GM11168 (cell line): Measurements from ENCODE around the gene FCGBP.

Source experiments
- in situ Hi-C: fragments of 300-500 bp; cut with MboI; formaldehyde crosslinking; loops from one replicate; pipeline ENCODE4 v1.12.0; 2022; ENCODE audit warnings: low sequenced_read_pairs; ENCODE audit not compliant: unreplicated experiment

Gene FCGBP

DNA sequence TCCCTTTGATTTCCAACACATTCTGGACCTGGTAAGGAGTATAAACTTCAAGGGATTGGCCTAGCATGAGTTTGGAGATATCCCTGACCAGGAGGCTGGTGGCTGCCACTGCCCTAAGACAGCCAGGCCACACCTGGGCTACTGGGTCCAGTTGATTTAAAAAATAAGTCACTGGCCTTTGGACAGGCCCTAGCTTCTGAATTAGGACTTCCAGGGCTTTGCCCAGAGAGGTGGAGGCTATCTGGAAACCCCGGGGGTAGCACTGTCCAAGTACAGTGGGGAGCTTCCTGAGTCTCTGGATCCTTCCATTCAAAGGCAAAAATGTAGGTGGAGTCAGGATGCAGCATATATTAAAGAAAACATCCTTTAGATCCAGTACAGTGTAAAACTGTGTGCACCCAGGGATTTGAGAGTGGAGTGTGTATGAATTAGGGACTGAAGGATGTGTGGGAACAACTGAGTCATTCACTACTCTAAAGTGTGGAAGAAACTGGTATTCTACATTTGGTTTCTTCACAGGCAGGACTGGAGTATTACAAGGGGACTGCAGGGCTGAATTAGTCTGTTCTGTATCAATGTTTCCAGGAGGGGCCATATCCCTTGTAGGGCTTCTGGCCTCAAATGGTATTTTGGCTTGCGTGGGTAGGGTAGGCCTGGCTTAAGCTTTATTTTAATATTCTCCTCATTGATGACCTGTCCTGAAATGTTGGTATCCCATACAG, 14.8 kb upstream of the FCGBP start:
- in situ Hi-C loops = no loop called here

DNA sequence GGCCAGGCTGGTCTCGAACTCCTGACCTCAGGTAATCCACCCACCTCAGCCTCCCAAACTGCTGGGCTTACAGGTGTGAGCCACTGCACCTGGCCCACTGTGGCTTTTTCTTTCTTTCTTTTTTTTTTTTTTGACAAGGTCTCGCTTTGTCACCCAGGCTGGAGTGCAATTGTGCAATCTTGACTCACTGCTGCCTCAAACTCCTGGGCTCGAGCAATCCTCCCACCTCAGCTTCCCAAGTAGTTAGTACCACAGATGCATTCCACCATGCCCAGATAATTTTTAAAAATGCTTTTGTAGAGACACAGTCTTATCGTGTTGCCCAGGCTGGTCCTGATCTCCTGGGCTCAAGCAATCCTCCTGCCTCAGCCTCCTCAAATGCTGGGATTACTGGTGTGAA, 12.1 kb upstream of the FCGBP start:
- in situ Hi-C loops = no loop called here

DNA sequence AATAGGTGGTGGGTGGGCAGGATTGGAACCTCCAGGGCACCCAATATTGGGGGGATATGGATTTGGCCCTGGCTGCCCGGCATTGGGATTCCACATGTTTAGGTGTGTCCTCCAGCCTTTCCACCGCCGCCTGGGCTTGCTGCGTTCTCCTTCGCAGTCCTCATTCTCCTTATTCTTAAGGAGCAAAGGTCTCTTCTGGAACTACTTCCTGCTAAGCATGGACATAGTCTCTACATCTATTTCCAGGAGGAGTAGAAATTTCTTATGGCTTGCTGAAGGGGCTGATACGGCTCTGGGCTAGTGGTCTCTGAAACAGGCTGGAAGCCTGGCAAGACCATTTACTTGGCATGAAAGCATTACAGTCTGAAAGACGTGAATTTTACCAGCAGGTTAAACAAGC, 9.2 kb upstream of the FCGBP start:
- in situ Hi-C loops = no loop called here

DNA sequence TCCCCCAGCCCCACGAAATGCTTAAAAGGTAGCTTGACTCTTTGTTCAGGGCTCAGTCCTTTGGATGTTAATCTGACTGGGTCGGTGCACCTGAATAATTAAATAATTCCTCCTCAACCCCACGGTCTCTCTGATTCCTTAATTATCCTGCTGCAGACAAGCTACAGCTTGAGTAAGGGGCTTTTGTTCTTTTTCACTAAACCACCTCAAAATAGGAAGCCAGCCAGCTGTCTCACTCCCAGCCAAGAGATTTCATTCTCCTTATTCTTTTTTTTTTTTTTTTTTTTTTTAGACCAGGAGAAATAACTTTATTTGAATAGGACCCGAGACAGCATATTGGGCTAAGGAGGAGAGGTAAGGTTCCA, 7.9 kb upstream of the FCGBP start:
- in situ Hi-C loops = no loop called here

DNA sequence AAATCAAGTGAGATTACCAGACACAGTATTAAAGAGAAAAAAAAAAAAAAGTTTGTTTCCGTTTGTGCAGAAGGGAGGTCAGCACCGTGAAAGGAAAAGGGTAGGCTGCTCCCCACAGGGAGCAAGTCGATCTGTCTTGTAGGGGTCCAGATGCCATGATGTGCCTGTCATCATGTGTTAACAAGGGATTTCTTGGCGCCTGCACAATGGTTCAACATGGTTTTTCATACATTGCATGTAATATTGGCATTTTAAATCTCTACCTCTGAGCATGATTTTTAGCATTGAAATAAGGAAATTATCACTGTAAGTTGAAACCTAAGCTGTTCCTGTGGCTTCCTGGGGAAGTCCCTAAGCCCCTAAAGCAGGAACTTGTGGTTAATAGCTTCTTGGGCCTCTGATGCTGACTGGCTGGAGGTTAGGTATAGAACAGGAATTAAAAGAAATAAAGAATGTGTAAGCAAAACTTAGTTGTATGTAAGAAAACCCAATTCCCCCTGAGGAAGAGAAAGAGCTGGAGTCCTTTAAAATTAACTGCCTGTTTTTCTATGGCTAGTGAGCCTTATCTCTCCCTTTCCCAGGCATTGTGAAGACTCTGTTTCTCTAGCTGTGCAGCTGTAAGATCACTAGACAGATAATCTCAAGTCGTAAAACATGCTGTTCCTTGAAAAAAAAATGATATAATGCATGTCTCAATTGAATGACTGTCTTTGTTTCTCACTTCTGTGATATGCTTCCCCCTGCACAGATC, 7.4 kb upstream of the FCGBP start:
- in situ Hi-C loops = no loop called here

DNA sequence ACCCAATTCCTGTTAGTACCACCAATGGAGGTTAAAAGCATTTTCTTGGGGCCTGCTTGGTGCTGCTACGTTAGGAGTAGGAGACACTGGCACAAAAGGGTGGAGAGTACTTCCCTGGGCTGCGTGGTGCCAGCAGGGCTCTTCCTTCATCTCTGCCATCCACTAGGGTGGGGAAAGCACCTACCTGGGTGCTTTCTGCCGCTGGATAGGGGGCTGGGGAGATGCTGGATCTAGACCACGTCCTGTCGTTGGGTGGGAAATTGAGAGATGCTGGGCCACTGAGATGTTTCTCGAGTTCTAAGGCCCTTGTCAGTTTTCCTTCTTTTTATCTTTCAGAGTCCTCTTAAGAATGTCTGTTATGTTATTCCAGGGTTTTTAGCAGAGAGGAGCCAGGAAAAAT, 6.7 kb upstream of the FCGBP start:
- in situ Hi-C loops = no loop called here

DNA sequence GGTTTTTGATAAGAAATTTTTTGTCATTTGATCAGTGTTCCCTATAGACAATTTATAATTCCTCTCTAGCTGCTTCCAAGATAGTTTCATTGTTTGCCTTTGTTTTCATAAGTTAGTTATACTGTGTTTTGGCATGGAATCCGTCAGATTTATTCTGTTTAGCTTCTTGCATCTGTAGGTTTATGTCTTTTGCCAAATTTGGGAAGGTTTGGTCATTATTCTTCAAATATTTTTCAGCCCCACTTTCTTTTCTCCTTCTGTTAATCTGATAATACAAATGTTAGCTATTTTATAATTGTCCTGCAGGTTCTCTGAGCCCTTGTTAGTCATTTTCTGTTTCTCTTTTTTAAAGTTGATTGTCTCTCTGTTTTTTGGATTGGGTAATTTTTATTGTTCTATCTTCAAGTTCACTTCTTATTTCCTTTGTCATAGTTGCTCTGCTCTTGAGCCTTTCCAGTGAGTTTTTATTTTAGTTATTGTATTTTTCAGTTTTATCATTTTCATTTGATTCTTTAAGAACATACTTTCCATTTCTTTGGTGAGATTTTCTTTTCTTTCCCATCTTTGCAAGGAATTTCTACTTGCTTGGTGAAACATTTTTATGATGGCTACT, 5.9 kb upstream of the FCGBP start:
- in situ Hi-C loops = no loop called here

DNA sequence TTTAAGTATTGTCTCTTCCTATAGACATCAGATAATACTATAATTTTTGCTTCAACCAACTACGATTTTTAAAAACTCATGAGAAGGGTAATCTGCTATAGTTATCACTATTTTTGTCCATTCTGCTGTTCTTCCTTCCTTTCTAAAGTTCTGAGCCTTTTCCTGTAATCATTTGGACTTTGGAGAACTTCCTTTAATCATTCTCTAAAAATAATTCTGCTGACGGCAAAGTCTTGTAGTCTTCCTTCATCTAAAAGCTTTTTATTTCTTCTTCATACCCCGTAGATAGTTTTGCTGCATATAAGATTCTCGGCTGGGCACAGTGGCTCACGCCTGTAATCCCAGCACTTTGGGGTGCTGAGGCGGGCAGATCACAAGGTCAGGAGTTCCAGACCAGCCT, 5.1 kb upstream of the FCGBP start:
- in situ Hi-C loops = no loop called here

DNA sequence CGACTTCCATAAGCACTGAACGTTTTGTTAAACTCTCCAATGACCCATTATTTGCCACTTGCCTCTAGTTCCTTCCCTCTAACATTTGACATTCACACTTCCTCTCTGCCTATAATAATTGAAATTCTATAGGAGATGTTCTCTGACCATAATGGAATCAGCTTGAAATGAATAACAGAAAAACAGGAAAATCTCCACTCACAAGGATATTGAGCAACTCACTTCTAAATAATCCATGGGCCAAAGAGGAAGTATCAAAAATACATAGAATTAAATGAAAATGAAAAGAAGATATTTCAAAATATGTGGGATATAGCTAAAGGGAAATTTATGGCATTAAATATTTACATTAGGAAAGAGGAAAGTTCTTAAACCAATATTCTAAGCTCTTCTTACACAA, 3.4 kb upstream of the FCGBP start:
- in situ Hi-C loops = no loop called here

DNA sequence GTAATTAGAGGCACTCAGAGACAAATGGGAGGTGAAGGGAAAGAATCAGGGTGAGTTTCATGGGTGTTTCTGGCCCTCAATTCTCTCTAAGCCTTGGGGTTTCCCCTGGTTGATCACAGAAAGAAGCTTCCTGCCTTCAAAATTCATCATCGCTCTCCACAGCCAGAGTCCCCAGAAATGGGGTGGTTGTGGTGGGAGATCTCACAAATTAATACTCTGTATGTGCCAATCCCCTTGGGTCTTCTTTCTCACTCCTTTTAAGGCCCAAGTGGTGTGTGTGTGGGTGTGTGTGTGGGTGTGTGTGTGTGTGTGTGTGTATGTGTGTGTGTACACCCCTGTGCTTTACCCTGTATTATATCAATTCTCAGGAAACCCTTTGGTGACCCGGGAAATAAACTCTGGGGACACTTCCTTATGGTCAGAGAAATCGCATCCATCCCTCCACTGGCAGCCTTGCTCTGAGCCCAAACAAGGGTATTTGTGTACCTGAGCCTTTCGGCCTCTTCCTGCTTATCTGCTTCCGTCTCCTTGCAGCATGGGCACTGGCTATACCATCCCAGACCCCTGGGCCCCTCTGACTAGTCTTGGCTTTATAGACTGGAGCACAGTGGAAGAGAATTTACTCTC, 2.8 kb upstream of the FCGBP start:
- in situ Hi-C loops = no loop called here

DNA sequence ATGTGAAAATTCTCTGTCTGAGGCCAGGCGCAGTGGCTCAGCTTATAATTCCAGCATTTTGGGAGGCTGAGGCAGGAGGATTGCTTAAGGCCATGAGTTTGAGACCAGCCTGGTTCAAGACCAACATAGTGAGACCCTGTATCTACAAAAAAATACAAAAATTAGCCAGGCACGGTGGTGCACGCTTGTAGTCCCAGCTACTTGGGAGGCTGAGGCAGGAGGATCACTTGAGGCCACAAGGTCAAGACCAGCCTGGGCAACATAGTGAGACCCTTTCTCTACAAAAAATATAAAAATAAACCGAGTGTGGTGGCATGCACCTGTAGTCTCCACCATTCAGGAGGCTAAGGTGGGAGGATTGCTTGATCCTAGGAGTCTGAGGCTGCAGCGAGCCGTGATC, 2.2 kb upstream of the FCGBP start:
- in situ Hi-C loops = no loop called here

DNA sequence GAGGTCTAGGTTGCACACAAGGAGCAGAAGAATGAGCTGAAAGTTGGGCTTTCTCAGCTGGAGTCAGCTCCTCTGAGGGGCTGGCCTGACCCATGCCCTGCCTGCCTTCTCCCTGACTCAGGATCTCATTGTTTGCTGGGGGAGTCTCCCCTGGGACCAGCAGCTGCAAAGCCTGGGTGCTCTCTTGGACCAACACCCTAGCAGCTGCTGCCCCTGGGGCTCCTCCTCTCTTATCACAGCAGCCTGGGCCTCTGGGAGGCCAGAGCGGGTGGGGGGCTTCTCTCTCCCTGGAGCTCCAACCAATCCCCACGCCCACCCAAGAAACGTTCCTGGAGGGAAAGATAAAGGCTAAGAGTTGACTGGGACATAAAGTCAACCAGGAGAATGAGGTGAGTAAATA, 1.6 kb upstream of the FCGBP start:
- in situ Hi-C loops = no loop called here

DNA sequence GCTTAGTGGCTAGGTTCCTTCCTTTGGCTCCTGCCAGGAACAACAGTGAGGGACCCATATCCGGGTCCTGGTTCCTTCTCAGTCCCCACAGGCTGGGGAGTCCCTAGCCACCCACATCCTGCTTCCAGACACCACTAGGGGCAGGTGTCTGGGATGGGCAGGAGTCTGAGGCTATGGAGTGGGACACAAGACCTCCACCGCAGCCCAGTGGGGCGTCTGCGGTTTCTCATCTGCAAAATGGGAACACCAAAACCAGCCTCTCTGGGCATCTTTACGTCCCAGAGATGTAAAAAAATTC, 879 bp upstream of the FCGBP start:
- in situ Hi-C loops = no loop called here

DNA sequence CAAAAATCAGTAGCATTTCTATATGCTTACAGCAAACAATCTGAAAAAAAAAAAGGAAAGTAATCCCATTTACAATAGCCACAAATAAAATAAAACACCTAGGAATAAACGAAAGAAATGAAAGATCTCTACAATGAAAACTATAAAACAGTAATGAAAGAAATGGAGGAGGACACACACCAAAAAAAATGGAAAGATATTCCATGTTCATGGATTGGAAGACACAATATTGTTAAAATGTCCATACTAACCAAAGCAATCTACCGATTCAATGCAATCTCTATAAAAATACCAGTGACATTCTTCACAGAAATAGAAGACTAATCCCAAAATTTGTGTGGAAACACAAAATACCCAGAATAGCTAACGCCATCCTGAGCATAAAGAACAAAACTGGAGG, 4.7 kb downstream of the FCGBP start:
- in situ Hi-C loops = no loop called here

DNA sequence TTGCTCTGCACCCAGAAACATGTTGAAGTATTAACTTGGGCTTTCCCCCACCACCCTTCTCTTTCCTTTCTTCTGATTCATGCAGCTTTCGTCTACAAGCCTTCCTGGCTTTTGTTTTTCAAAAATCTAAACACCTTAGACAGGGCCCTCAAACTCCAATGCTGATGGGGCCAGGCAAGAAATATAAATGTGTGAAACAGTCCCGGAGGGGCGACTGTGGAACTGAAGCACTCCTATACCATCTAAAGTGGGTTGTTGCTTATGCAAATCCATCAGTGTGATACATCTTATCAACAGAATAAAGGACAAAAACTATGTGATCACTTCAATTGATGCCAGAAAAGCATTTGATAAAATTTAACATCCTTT, 6.1 kb downstream of the FCGBP start:
- in situ Hi-C loops = no loop called here

DNA sequence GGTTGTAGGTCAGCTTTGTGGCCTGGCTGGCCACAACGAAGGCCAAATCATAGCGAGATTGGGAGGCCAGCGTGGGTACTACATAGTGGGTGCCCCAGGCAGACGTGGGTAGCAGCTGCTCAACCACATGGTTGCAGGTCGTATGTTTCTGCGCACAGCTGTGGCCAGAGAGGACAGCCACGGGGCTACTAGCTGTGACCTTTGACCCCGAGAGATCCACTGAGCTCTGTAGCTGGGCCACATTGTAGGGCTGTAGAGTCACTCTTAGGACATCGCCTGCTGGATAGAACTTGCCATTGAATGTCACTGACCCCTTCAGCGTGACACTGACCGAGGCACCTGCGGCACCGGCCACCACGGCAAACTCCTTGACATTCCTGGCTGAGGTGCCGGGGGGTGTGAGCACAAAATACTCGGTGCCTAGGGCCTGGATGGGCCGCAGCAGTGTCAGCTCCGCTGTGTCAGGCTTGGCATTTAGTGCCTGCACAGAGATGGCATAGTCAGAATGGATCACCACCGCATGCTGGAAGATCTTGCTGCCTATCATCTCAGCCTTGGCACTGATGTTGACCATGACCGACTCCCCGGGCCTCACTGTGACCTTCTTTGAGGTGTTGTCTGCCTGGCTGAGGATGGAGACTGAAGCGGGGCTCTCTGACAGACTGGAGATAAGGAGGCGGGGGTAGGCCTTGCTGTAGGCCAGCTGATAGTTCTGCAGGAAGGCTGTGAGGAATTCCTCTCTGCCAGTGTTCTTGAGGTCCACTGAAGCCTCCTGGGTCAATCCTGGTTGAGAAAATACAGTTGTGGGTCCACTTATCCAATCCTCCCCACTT, 6.7 kb downstream of the FCGBP start:
- in situ Hi-C loops = no loop called here

DNA sequence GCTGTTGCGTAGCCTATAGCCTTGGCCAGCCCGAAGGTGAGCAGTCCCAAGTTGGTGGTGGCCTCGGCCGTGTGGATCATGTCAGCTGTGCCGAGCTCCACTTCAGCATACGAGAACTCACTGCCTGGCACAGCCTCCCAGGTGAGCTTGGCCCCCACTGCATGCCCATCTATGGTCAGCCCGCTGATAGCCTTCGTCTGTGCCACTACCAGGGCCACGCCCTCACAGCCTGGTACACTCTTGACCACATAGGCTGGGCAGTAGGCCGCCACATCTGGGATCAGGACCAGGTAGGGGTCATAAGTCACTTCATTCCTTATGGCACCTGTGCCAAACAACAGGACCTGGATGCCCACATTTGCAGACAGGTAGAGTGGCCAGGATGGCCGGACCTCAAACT, 7.4 kb downstream of the FCGBP start:
- in situ Hi-C loops = no loop called here

DNA sequence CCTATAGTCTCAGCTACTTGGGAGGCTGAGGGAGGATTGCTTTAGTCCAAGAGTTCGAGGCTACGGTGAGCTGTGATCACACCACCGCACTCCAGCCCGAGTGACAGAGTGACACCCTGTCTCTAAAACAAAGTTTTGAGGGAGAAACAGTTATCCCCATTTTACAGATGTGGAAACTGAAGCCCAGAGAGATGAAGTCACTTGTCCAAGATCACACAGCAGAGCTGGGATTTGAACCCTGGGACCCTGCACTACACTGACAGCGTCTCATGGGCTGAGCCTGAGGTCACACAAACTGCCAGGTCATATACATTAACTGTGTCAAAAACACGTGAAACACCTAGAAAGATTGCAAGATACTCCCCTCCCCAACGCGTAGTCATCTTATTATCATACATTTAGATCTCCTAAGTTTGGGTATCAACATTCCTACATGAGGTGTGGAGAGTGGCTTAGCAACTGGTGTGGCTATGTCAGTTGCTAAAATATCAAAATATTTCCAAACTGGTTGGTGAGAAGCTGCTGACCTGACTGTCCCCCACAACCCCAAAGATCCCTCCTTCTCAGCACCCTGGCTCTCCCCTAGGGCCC, 8.2 kb downstream of the FCGBP start:
- in situ Hi-C loops = no loop called here

DNA sequence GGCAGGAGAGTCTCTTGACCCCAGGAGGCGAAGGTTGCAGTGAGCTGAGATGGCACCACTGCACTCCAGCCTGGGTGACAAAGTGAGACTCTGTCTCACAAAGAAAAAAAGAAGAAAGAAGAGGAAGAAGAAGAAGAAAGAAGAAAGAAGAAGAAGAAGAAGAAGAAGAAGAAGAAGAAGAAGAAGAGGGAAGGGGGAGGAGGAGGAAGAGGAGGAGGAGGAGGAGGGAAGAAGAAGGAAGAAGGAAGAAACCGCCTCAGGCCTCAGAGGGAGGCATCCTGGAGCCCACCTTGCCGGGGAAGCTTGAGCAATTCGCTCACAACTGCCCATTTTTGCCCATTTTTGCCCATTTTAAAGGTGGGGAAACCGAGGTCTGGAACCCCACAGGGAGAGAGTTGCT, 9.5 kb downstream of the FCGBP start:
- in situ Hi-C loops = no loop called here

DNA sequence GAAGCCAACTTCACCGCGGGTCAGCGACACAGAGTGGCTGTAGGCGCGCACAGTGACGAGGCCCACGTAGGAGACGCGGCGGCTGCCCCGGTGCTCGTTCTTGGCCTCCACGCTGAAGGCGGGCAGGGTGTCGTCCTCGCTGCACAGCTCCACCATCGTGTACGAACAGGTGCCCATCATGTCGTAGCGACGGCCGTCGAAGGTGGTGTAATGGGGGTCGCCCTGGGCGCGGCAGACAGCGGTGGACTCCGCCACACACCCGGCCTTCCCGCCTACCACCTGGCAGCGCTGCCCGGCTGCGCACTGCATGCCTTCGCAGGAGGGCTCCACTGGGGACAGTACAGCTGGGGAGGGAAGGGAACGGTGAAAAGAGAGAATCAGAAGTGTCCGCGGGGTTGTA, 10.0 kb downstream of the FCGBP start:
- in situ Hi-C loops = no loop called here
